Stimulated activated CD4-positive, alpha-beta T cell treated with anti-CD3 and anti-CD28 coated beads, TNF-alpha, amount 100 ng/mL, for 24 hours (primary cell): Measurements from ENCODE around the gene SNRNP27.
"Not testable (repeated sequence)": the region's sequence is repeated elsewhere in the genome, so short reads cannot be mapped to it uniquely, and the experiment has no call there.

Experiments
- DNase-seq, 3 experiments: peaks; one replicate each; pipeline ENCODE4 v3.0.0-alpha.2; 2020; ENCODE audit warnings: low read depth in 3 of 3

Gene SNRNP27

GRCh38 chr2:69946351-69947324, 52.9 kb downstream of the SNRNP27 start:
- DNase-seq, result peak in 2 of 3 experiments; percentile 15 to 22

DNA sequence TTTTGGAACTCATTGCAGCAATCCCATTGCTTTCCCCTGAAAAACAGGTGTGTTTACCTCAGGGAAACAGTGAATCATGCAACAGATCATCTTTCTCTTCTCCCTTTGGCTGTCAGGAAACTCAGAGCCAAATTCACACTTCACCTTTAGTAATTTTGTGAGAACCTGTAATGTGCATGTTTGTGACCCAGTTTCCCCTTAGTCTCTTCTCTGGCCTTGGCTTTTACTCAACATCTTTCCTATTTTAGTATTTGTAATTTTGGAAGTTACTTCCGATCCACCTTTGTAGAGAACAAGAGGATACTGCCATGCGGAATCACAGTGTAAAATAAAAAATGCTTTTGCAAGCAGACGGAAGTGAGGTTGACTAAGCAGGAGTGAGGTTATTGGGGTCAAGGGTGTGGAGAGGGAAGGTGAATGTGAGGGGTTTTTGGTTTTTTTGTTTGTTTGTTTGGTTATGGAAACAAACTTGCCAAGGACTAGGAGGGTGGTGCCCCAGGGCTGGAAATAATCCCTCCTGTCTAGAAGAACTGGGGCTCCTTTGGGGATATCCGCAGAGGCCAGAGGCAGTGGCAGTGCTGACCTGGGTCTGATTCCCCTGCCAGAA, 53.7 kb downstream of the SNRNP27 start:
- DNase-seq, result no peak

DNA sequence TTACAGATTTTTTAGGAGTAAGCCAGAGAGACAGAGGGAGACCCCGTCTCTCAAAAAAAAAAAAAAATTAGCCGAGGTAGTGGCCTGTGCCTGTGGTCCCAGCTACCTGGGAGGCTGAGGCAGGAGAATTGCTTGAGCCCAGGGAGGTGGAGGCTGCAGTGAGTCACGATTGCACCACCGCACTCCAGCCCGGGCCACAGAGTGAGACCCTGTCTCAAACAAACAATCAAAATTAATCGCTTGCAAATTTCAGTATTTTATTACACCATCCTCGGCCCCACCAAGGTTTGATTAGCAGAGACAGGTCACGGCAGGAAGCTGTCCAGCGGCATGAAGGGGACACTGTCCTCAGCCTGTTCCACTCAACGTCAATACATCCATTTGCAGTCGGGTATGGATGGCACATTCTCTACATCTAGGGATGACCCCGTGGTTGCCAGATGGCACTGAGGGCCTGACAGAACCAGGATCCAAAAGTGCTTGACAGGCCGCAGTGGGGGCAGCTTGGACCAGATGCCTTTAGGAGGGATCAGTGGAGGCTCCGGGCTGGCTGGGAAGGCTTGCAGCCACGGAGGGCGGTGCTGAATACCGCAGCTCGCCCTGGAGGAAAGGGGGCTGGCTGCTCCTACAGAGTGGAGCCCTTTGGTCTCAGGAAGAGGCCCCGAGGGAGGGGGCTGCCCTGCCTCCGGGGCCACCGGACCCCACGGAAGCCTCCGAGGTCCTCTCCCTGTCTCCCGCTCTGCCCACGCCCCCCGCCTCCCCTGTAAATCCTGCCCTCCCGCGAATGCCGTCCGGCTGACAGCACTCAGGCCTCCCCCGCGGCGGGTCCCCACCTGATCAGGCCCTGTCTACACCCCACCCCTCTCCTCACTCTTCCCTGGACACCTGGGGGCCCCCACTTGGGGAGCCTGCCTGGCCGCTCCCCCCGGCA, 54.5 kb downstream of the SNRNP27 start:
- DNase-seq, result no peak

DNA sequence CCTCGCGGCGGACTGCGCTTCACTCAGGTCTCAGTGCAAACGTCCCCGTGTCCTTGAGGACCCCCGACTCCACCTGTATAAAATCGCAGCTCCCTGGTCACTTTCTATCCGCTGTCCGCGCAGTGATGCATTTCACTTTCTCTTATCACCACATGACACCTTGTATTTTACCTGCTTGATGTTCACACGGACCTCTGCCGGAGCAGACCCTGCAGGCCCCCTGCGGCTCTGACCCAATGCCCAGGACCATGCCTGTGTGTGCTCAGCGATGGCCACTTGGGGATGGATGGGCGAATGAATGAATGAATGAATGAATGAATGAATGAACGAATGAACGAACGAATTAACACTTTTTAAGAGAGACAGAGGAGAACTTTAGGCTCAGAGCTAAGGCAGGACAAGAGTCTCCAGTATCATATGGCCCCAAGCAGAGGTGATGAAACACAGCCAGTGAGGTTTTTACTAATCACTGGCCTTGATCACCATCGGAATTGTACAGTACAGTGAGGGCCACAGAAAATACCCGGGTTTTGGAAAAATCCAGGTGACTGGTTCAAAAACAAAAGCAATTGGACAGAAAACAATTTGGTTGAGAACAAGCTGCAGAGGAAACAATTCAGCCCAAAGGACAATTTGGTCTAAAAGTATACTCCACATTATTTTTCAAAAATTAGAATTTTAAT, 55.3 kb downstream of the SNRNP27 start:
- no peak for DNase-seq

GRCh38 chr2:69950241-69950640, 56.5 kb downstream of the SNRNP27 start:
- no peak for DNase-seq

DNA sequence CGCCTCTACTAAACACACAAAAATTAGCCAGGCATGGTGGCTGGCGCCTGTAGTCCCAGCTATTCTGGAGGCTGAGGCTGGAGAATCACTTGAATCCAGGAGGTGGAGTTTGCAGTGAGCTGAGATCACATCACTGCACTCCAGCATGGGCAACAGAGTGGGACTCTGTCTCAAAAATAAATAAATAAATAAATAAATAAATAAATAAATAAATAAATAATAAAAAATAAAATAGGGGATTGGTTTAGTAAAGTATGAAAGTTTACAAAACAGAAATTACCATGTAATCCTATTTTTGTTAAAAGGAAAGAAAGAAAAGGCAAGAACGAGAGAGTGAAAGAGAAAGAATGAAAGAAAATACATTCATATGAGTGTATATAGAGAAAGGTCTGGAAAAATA, 56.9 kb downstream of the SNRNP27 start:
- not testable (repeated sequence) for DNase-seq

GRCh38 chr2:69952336-69953115, 58.8 kb downstream of the SNRNP27 start:
- no peak for DNase-seq

DNA sequence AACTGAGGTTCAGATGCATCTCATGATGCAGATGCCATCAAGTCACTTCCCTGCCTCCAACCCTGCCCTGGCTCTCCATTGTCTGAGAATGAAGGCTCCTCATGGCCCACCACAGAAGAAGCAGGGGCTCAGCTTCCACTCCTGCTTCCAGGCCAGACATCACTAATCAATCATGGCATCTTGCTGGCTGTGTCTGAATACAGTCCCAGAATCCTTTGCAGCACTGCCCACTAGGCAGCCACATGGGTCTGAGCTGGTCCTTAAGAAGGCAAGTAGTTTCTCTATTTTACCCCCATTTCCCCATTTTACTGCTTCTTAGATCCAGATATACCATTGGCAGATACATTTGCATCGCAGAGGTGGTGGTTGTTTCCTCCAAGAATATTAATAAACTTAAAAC, 60.3 kb downstream of the SNRNP27 start:
- no peak for DNase-seq
